IMR-90 (cell line): ENCODE results near the gene FAM47E.

ENCODE experiments used
- BHLHE40 ChIP-seq: fragments of 150-350 bp; IDR thresholded peaks from 2 replicates; pipeline ENCODE4 v1.6.1; 2016; ENCODE audit warnings: mild to moderate bottlenecking, low read depth, low read length
- CHD1 ChIP-seq: IDR thresholded peaks from 2 replicates; pipeline ENCODE4 v1.6.1; 2012; ENCODE audit warnings: low read depth, low read length, improper control_type of control experiment
- FOS ChIP-seq: fragments of 150-350 bp; IDR thresholded peaks from 2 replicates; pipeline ENCODE4 v1.6.1; 2016; ENCODE audit warnings: low read depth, low read length
- MAFK ChIP-seq: IDR thresholded peaks from 2 replicates; pipeline ENCODE4 v1.6.1; 2012; ENCODE audit warnings: low read depth, low read length, improper control_type of control experiment
- NFE2L2 ChIP-seq: fragments of 150-350 bp; IDR thresholded peaks from 2 replicates; pipeline ENCODE4 v1.6.1; 2016; ENCODE audit warnings: low read depth, mild to moderate bottlenecking, low read length
- POLR2A ChIP-seq: IDR thresholded peaks from 2 replicates; pipeline ENCODE4 v1.6.1; 2012; ENCODE audit warnings: mild to moderate bottlenecking, low read depth, low read length
- RAD21 ChIP-seq: IDR thresholded peaks from 2 replicates; pipeline ENCODE4 v1.6.1; 2012; ENCODE audit warnings: low read length, improper control_type of control experiment
- RCOR1 ChIP-seq: IDR thresholded peaks from 2 replicates; pipeline ENCODE4 v1.6.1; 2012; ENCODE audit warnings: mild to moderate bottlenecking, low read length, improper control_type of control experiment; ENCODE audit not compliant: insufficient replicate concordance
- TF ChIP-seq, protein P1 (sequence below): conservative IDR thresholded peaks from 2 replicates; pipeline ENCODE4 v1.5.1; 2012; ENCODE audit warnings: mild to moderate bottlenecking, low read depth, low read length, improper control_type of control experiment
- TF ChIP-seq, protein P2 (sequence below): fragments of 150-350 bp; IDR thresholded peaks from 2 replicates; pipeline ENCODE4 v1.6.1; 2016; ENCODE audit warnings: low read depth, mild to moderate bottlenecking, low read length, moderate library complexity, borderline replicate concordance

DNA sequence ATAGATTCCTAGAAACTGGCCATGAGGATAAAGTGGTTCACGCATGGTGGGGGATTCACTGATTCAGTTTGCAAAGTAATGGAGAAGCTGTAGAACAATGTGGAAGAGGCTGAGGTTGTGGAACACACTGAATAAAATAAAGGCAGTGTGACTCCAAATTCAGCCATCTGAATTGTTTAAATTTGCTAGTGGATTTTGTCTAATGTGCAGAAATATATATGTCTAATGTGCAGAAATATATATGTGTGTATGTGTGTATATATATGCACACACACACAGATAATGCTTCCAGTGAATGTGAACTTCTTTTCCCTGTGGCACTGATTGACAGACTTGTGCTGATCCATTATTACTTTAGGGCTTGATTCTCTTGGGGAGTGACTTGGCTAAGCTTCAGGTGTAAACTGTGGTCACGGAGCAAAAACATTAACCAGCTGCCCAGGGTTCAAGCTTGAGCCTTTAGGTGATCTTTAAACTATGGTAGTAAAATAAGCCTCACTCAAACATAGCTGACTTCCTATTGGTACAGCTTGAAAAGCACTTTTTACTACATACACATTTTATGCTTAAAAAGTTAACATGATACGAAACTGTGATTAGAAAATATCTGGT lies 58.5 kb downstream of the FAM47E start:
- TF ChIP-seq, protein P1, sequence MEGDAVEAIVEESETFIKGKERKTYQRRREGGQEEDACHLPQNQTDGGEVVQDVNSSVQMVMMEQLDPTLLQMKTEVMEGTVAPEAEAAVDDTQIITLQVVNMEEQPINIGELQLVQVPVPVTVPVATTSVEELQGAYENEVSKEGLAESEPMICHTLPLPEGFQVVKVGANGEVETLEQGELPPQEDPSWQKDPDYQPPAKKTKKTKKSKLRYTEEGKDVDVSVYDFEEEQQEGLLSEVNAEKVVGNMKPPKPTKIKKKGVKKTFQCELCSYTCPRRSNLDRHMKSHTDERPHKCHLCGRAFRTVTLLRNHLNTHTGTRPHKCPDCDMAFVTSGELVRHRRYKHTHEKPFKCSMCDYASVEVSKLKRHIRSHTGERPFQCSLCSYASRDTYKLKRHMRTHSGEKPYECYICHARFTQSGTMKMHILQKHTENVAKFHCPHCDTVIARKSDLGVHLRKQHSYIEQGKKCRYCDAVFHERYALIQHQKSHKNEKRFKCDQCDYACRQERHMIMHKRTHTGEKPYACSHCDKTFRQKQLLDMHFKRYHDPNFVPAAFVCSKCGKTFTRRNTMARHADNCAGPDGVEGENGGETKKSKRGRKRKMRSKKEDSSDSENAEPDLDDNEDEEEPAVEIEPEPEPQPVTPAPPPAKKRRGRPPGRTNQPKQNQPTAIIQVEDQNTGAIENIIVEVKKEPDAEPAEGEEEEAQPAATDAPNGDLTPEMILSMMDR, result no peak
- TF ChIP-seq POLR2A, result no peak
- no peak for TF ChIP-seq RCOR1
- TF ChIP-seq CHD1, result no peak
- no peak for TF ChIP-seq NFE2L2
- TF ChIP-seq RAD21, result no peak
- TF ChIP-seq BHLHE40, result no peak
- TF ChIP-seq MAFK, result peak; percentile 21; the same call in 1 of the 2 replicates
- TF ChIP-seq, protein P2, sequence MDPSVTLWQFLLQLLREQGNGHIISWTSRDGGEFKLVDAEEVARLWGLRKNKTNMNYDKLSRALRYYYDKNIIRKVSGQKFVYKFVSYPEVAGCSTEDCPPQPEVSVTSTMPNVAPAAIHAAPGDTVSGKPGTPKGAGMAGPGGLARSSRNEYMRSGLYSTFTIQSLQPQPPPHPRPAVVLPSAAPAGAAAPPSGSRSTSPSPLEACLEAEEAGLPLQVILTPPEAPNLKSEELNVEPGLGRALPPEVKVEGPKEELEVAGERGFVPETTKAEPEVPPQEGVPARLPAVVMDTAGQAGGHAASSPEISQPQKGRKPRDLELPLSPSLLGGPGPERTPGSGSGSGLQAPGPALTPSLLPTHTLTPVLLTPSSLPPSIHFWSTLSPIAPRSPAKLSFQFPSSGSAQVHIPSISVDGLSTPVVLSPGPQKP, result no peak
- TF ChIP-seq FOS, result no peak
